NCI-H1417 treated with DMSO at 0.1 percent for 48 hours (cell line): ENCODE results near the gene KRT8.

Source experiments
- DNase-seq: peaks from one replicate; lab custom pipeline; 2025; lab: John Stamatoyannopoulos, UW

The KRT8 gene

DNA sequence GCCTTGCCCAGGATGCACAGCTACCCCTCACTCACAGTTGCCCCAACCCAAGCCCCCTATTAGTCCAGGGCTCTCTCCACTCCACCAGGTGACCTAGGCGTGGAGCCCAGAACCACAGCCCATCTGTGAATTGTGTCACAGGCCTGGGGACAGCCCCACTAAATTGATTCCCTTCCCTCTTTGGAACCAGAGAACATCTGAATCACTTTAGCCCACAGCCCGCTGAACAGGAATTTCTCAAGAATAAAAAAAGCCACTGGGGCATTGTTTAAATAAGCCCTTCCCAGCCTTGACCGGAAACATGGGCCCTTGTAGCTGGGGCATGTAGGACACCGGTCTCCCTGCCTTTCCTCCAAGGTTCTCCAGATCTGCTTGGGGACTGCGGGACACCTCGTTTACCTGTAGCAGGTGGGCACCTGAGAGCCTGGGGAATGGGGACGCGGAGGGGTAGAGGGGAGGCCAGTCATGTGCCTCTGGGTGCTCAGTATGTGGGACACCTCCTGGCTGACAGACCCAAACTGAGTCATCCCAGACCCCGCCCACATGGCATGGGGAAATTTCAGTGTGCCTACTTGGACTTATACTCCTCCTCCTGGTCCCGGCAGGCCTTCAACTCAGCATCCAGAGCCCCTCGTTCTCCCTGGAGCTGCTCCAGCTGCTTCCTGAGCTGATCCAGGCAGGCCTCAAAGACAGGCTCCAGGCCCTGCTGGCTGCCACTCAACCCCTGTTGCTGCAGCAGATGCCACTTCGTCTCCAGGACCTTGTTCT is 57.4 kb downstream of the KRT8 start:
- no peak for DNase-seq
